Right atrium auricular region (tissue), 2 donors: Measurements from ENCODE around the gene OLFML1. TPM values are rescaled to one million over a fixed set of nuclear protein-coding genes. Genes with fewer than 3 reads are reported as not detected.

Experiments used
- DNase-seq: peaks from one replicate; pipeline ENCODE4 v3.0.0-alpha.2; 2019; ENCODE audit warnings: low spot score
- H3K27ac ChIP-seq, 2 donors: fragments of 200-600 bp; sonication (generic); 1 replicate in 1 of 2; 2 replicates in 1 of 2; pipeline ENCODE4 v1.5.1; 2016 to 2019
- H3K27me3 ChIP-seq, 2 donors: fragments of 200-600 bp; sonication (generic); one replicate each; pipeline versions ENCODE4 v1.5.1 to v1.6.0; 2017 to 2019
- H3K36me3 ChIP-seq: fragments of 200-600 bp; sonication (generic); one replicate; pipeline ENCODE4 v1.5.1; 2016
- H3K4me1 ChIP-seq, 2 donors: fragments of 200-600 bp; sonication (generic); one replicate each; pipeline versions ENCODE4 v1.5.1 to v1.6.0; 2017 to 2019
- H3K4me3 ChIP-seq, 2 donors: fragments of 200-600 bp; sonication (generic); 1 replicate in 1 of 2; 2 replicates in 1 of 2; pipeline ENCODE4 v1.5.1; 2017 to 2019; ENCODE audit warnings: mild to moderate bottlenecking in 1 of 2, moderate library complexity in 1 of 2
- H3K9me3 ChIP-seq, 2 donors: fragments of 200-600 bp; sonication (generic); one replicate each; pipeline ENCODE4 v1.5.1; 2019
- CTCF ChIP-seq, 2 donors: fragments of 200-600 bp; sonication (generic); IDR thresholded peaks; one replicate each; pipeline ENCODE4 v1.5.1; 2019; ENCODE audit warnings: antibody characterized with exemption in 2 of 2
- total RNA-seq, 2 donors: library from RNA; depleted of rRNA; stranded (reverse); fragments of >200 nt; gene quantifications; one replicate each; pipeline ENCODE4 v1.1.0, GENCODE V29; 2016

OLFML1 gene
- total RNA-seq, 2 donors from 2014 or later = 4.6 to 7.7 TPM

- Histone ChIP-seq H3K4me1 (peaks cover 0 to 11% of the 10 kb centered on the region in 2 donors), H3K27ac (no peak overlapping the region), H3K27me3 (no peaks in the 10 kb centered on the region), H3K4me3 (no peak overlapping the region), H3K9me3 (no peaks in the 10 kb centered on the region), H3K36me3 (no peaks in the 10 kb centered on the region)
- TF ChIP-seq CTCF (IDR thresholded peaks at IDR 0.05) = peak; percentile 71 to 87
- peak; percentile 74 for DNase-seq
These were observed 42.6 kb upstream of the OLFML1 start for GRCh38 chr11:7442588-7443215.

- Histone ChIP-seq H3K4me1 (peaks cover 0 to 12% of the 10 kb centered on the region in 2 donors), H3K4me3 (no peak overlapping the region), H3K9me3 (no peaks in the 10 kb centered on the region), H3K36me3 (no peaks in the 10 kb centered on the region), H3K27ac (no peak overlapping the region), H3K27me3 (no peaks in the 10 kb centered on the region)
- DNase-seq = no peak
- TF ChIP-seq CTCF (IDR thresholded peaks at IDR 0.05) = no peak
These were observed 41.0 kb upstream of the OLFML1 start for GRCh38 chr11:7444091-7444981.

- no peaks in the 10 kb centered on the region for H3K9me3 ChIP-seq
- no peak overlapping the region for H3K4me3 ChIP-seq
- no peaks in the 10 kb centered on the region for H3K36me3 ChIP-seq
- no peak for TF ChIP-seq CTCF (IDR thresholded peaks at IDR 0.05)
- DNase-seq = no peak
- no peak overlapping the region for H3K27ac ChIP-seq
- H3K27me3 ChIP-seq = no peaks in the 10 kb centered on the region
- peaks cover 0 to 18% of the 10 kb centered on the region in 2 donors for H3K4me1 ChIP-seq
These were observed 39.7 kb upstream of the OLFML1 start for GRCh38 chr11:7445564-7445963.

GRCh38 chr11:7448201-7448600 lies 37.1 kb upstream of the OLFML1 start:
- peaks cover 0 to 18% of the 10 kb centered on the region in 2 donors for H3K4me1 ChIP-seq
- no peak for DNase-seq
- H3K27ac ChIP-seq = no peak overlapping the region
- H3K4me3 ChIP-seq = no peak overlapping the region
- no peaks in the 10 kb centered on the region for H3K36me3 ChIP-seq
- no peak for TF ChIP-seq CTCF (IDR thresholded peaks at IDR 0.05)
- no peaks in the 10 kb centered on the region for H3K9me3 ChIP-seq
- no peaks in the 10 kb centered on the region for H3K27me3 ChIP-seq

- Histone ChIP-seq H3K36me3 (no peaks in the 10 kb centered on the region), H3K27ac (no peak overlapping the region), H3K4me3 (no peak overlapping the region), H3K27me3 (no peaks in the 10 kb centered on the region), H3K9me3 (no peaks in the 10 kb centered on the region), H3K4me1 (peaks cover 0 to 18% of the 10 kb centered on the region in 2 donors)
- DNase-seq = no peak
- TF ChIP-seq CTCF (IDR thresholded peaks at IDR 0.05) = no peak
These were observed 36.0 kb upstream of the OLFML1 start for GRCh38 chr11:7449211-7449840.
